D721Med (cell line): ENCODE data around the gene GATAD2B.

Experiments used
- DNase-seq: peaks from one replicate; pipeline ENCODE4 v3.0.0; 2011; ENCODE audit warnings: low spot score; ENCODE audit not compliant: insufficient read length
- FAIRE-seq: peaks from 2 replicates; lab custom pipeline; 2011; peaks lifted over from hg19 to GRCh38; lab: Jason Lieb, UNC
- TF ChIP-seq, protein P1 (sequence below): IDR thresholded peaks from 2 replicates; pipeline ENCODE4 v1.5.1; 2012; ENCODE audit warnings: mild to moderate bottlenecking, control low read depth; ENCODE audit not compliant: insufficient read depth; ENCODE audit errors: missing control alignments

The GATAD2B gene

GRCh38 chr1:153929981-153930948, 7.5 kb upstream of the GATAD2B start:
- TF ChIP-seq, protein P1, sequence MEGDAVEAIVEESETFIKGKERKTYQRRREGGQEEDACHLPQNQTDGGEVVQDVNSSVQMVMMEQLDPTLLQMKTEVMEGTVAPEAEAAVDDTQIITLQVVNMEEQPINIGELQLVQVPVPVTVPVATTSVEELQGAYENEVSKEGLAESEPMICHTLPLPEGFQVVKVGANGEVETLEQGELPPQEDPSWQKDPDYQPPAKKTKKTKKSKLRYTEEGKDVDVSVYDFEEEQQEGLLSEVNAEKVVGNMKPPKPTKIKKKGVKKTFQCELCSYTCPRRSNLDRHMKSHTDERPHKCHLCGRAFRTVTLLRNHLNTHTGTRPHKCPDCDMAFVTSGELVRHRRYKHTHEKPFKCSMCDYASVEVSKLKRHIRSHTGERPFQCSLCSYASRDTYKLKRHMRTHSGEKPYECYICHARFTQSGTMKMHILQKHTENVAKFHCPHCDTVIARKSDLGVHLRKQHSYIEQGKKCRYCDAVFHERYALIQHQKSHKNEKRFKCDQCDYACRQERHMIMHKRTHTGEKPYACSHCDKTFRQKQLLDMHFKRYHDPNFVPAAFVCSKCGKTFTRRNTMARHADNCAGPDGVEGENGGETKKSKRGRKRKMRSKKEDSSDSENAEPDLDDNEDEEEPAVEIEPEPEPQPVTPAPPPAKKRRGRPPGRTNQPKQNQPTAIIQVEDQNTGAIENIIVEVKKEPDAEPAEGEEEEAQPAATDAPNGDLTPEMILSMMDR, result no peak
- FAIRE-seq, result no peak

DNA sequence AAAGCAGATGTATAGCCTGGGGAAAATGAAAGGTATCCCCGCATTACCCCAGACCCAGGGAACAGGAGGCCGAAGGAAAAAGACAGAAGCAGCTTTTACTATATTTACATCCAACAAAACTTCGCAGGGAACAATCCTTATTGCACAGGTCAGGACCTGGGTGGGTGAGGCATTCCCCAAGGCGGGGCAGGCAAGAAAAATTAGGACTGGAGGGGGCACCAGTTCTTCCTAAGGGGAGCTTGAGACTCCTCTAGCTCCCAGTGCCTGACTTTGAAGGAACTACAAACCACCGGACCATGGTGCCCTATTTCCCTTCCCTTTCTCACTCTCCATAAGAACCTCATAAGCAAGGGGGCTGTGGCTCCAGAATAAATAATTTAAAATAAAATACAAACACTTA, 6.7 kb upstream of the GATAD2B start:
- DNase-seq (no peak), FAIRE-seq (no peak)
- TF ChIP-seq, protein P1, result no peak

More at GRCh38 chr1:153929981-153930948, 7.5 kb upstream of the GATAD2B start:
- DNase-seq, result no peak

GRCh38 chr1:153928791-153929341, 6.1 kb upstream of the GATAD2B start:
- TF ChIP-seq, protein P1, result no peak
- no peak for FAIRE-seq
- no peak for DNase-seq

DNA sequence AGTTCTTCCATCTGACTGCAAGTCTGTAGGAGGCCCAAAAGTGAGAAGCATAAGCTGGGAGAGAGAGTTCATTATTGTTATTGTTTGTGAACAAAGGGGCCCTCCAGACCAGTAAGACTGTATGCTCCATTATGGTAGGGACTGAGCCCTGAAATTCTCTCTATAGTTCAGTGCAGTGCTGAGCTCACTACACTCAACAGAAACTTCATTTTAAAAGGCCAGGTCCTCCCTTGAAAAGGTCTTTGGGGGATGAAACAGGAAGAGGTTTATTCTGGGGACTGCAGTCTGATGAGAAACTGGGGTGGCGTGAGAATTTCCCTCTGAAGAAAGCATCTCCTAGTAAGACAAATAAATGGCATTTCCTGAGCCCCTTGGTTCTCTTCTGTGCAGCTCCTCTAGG, 5.5 kb upstream of the GATAD2B start:
- TF ChIP-seq, protein P1, result no peak
- no peak for FAIRE-seq
- no peak for DNase-seq

DNA sequence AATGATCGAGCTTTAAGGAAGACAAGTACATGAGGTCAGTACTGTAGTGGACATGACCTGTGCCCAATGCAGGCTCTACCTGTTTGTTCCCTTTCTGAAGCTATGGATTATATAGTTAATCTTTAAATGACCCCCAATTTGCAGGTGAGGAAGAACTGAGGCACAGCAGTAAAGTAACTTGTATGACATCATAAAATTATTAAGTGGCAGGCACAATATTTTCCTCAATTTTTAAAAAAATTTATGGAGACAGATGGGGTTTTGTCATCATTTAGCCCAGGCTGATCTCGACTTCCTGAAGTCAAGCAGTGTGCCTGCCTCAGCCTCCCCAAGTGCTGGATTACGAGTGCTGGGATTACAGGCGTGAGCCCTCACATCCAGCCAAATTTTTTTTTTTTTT, 3.6 kb upstream of the GATAD2B start:
- no peak for DNase-seq
- no peak for FAIRE-seq
- TF ChIP-seq, protein P1, result no peak

GRCh38 chr1:153922076-153922971, 448 bp downstream of the GATAD2B start:
- DNase-seq (peak; percentile 47), FAIRE-seq (no peak)

More at GRCh38 chr1:153922076-153922971, 448 bp downstream of the GATAD2B start:
- TF ChIP-seq, protein P1, result peak; percentile 21
